Psoas muscle (tissue), 8 donors: ENCODE data around the gene LRRFIP2. TPM values are rescaled to one million over a fixed set of nuclear protein-coding genes. Genes with fewer than 3 reads are reported as not detected.

ENCODE experiments used
- ATAC-seq, 4 donors: fragments of 200-7000 bp; cut with Tn5 transposase; one replicate each; pipeline ENCODE4 v1.9.1; 2020; ENCODE audit warnings: moderate library complexity in 3 of 4, mild to moderate bottlenecking in 2 of 4
- DNase-seq, 2 donors: peaks; one replicate each; pipeline ENCODE4 v3.0.0-alpha.2; 2020
- H3K27ac ChIP-seq: fragments of 200-600 bp; one replicate; pipeline ENCODE4 v1.8.0; 2022
- H3K27me3 ChIP-seq, 3 donors: fragments of 200-600 bp in 1 of 3; one replicate each; pipeline versions ENCODE4 v1.6.1 to v1.8.0; 2013 to 2022; ENCODE audit warnings: low read length in 2 of 3, mild to moderate bottlenecking in 2 of 3, moderate library complexity in 1 of 3; ENCODE audit not compliant: insufficient read depth in 3 of 3
- H3K36me3 ChIP-seq, 2 donors: fragments of 200-600 bp in 1 of 2; one replicate each; pipeline versions ENCODE4 v1.6.1 to v1.8.0; 2013 to 2022; ENCODE audit warnings: low read depth in 1 of 2, mild to moderate bottlenecking in 1 of 2, moderate library complexity in 1 of 2; ENCODE audit not compliant: insufficient read depth in 1 of 2
- H3K4me1 ChIP-seq: fragments of 200-600 bp; one replicate; pipeline ENCODE4 v1.8.0; 2022
- H3K4me3 ChIP-seq: fragments of 200-600 bp; one replicate; pipeline ENCODE4 v1.8.0; 2022; ENCODE audit warnings: mild to moderate bottlenecking
- H3K9me3 ChIP-seq: fragments of 200-600 bp; one replicate; pipeline ENCODE4 v1.8.0; 2022
- WGBS, 3 donors: extraction: QIAGEN DNeasy Blood & Tissue Kit; methylation state at CpG; one replicate each; pipeline versions ENCODE4 v1.1.6 to v1.1.7; 2013; 5-methylcytosine and 5-hydroxymethylcytosine counted together
- intact Hi-C, 2 donors: fragments of 100-400 bp; cut with DNase I; formaldehyde crosslinking; loops; one replicate each; pipeline versions ENCODE4 v1.11.0 to v1.14.2; 2022
- polyA plus RNA-seq, 3 donors: library from polyadenylated mRNA; stranded (reverse); fragments of 200-250 nt; gene quantifications; one replicate each; pipeline ENCODE4 v1.2.3, GENCODE V29; 2013
- total RNA-seq, 4 donors: library from RNA; stranded (reverse); fragmentation: NEBNext Ultra II Directional in 2 of 4; extraction: Animal tissue kit (Norgen Biotek cat#: 25700) in 2 of 4; gene quantifications; one replicate each; pipeline versions ENCODE4 v1.2.1 to v1.2.4, GENCODE V29; 2021 to 2023
- TF ChIP-seq, protein P1 (sequence below): fragments of 200-600 bp; IDR thresholded peaks from one replicate; pipeline ENCODE4 v1.8.0; 2022; ENCODE audit warnings: antibody characterized with exemption
- donor health status: healthy with polysubstance abuse.
- donor health status: DM: no; HTN: no; CAD: no; lungs with moderate emphysema.
- donor health status: Bipolar disorder and iron deficiency.
- donor health status: healthy.
- donor health status: DM: yes; HTN: yes; CAD: no.
- donor health status: DM: no; HTN: no; CAD: no.
- donor health status: DM: no; HTN: no; CAD: no.
- donor health status: DM: yes; HTN: yes; CAD: no.

The LRRFIP2 gene
- total and polyA plus RNA-seq, 7 donors: 35.7 to 163 (median 127) TPM

DNA sequence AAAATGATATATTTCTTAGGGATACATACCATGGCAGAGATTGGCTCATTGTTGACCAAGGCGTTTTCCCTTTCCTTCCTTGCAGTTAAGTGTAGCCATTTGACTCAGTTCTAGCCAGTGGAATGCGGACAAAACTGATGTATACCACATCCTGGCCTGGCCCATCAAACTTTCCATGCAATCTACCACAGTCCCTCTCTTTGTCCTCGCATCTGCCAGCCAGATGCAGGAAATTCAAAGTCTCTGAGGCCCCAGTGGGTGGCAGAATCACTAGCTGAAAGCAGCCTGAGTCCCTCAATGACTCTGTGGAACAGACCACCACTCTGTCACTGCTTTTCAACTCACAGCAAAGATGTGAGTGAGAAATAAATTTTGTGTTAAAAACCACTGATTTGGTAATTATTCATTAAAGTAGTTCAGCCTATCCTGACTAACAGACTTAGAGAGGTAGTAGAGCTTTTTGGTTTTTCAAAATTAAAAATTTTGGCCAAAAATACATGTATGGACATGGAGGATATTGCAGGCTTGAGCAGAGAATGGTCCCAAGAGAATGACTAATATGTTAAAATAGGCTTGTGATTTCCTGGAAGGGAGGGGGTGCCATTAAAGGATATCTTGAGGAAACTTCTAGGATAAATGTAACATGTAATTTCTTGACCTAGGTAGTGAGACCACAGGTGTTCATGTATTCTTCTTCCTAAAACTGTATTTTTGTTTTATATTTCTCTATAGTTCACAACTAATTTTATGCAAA is 10.9 kb downstream of the LRRFIP2 start:
- no peak overlapping the region for H3K27ac ChIP-seq
- H3K36me3 ChIP-seq: peaks cover 0 to 18% of the 10 kb centered on the region in 2 donors
- H3K4me3 ChIP-seq: no peak overlapping the region
- DNase-seq: no peak
- H3K9me3 ChIP-seq: no peaks in the 10 kb centered on the region
- intact Hi-C loops: no loop called here
- no peaks in the 10 kb centered on the region for H3K27me3 ChIP-seq
- 69 to 78% (median 71%) methylated on average over 3 of the region's 3 CpGs for WGBS, 3 donors
- H3K4me1 ChIP-seq: peaks cover 17% of the 10 kb centered on the region
- peak in 2 of 4 donors; percentile 35 to 49 for ATAC-seq
- TF ChIP-seq, protein P1, sequence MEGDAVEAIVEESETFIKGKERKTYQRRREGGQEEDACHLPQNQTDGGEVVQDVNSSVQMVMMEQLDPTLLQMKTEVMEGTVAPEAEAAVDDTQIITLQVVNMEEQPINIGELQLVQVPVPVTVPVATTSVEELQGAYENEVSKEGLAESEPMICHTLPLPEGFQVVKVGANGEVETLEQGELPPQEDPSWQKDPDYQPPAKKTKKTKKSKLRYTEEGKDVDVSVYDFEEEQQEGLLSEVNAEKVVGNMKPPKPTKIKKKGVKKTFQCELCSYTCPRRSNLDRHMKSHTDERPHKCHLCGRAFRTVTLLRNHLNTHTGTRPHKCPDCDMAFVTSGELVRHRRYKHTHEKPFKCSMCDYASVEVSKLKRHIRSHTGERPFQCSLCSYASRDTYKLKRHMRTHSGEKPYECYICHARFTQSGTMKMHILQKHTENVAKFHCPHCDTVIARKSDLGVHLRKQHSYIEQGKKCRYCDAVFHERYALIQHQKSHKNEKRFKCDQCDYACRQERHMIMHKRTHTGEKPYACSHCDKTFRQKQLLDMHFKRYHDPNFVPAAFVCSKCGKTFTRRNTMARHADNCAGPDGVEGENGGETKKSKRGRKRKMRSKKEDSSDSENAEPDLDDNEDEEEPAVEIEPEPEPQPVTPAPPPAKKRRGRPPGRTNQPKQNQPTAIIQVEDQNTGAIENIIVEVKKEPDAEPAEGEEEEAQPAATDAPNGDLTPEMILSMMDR: no peak

DNA sequence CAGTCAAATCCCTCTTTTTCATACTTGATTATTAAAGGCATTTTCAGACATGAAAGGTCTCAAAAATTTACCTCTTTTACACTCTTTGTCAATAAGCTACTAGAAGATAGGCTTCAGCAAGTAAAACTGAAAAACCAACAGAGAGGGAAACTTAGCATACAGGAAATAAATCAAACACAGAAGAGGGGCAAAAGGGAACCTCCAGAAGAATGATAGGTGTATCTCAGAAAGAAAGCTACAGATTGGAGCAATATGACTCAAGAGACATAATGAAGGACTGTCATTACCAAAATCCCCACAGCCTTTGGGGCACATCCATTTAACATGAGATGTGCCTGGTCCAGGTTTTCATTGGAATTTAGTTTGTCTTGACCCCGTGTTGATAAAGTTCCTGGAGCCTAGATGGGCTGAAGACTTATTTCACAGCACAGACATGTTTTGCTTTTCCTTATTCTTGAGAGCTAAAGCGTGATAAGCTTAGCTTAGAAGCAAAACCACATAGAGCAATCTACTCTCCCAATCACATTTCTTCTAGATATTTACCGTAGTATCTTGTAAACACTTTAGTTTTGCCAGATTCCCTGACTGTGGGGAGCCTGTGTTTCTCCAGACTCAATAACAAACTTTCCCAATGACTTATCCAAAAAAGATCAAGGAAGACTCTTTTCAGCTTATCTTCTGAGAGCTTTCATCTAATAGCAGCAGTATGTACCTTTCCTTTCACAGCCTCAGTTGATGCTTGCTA is 11.7 kb downstream of the LRRFIP2 start:
- H3K27me3 ChIP-seq: no peaks in the 10 kb centered on the region
- no peak overlapping the region for H3K4me3 ChIP-seq
- no peaks in the 10 kb centered on the region for H3K9me3 ChIP-seq
- H3K4me1 ChIP-seq: peaks cover 22% of the 10 kb centered on the region
- ATAC-seq (no peak), DNase-seq (no peak)
- no peak overlapping the region for H3K27ac ChIP-seq
- H3K36me3 ChIP-seq: peaks cover 0 to 18% of the 10 kb centered on the region in 2 donors
- WGBS, 3 donors: 89 to 96% (median 90%) methylated on average over 3 of the region's 3 CpGs
- intact Hi-C loops: no loop called here
- TF ChIP-seq, protein P1: no peak

DNA sequence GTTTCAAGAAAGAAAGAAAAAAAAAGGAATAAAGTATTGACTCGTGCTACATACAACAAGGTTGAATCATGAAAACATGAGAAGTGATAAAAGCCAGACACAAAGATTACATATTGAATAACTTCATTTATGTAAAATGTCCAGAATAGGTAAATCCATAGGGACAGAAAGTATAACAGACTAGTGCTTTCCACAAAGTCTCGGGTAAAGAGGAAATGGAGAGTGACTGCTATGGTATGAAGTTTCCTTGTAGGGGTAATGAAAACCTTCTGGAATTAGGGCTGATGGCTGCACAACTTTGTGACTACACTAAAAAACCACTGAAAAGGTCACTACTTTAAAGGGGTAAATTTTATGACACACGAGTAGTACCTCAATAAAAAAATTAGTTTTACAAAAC is 13.0 kb downstream of the LRRFIP2 start:
- intact Hi-C loops: no loop called here
- 83 to 89% (median 87%) methylated on average over 3 of the region's 3 CpGs for WGBS, 3 donors
- TF ChIP-seq, protein P1: no peak
- no peak for ATAC-seq
- Histone ChIP-seq H3K9me3 (no peaks in the 10 kb centered on the region), H3K4me3 (no peak overlapping the region), H3K27ac (no peak overlapping the region), H3K4me1 (peaks cover 22% of the 10 kb centered on the region), H3K27me3 (no peaks in the 10 kb centered on the region), H3K36me3 (peaks cover 0 to 14% of the 10 kb centered on the region in 2 donors)
- no peak for DNase-seq

DNA sequence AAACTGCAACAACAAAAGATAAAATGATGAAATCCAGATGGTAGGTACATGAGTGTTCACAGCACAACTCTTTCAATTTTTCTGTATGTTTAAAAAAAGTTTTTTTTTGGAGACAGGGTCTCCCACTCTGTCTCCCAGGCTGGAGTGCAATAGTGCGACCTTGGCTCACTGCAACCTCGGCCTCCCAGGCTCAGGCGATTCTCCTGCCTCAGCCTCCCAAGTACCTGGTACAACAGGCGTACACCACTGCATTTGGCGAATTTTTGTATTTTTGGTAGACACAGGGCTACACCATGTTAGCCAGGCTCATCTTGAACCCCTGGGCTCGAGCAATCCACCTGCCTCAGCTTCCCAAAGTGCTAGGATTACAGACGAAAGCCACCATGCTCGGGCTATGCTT is 18.6 kb downstream of the LRRFIP2 start:
- no peak for DNase-seq
- TF ChIP-seq, protein P1: no peak
- intact Hi-C loops: no loop called here
- Histone ChIP-seq H3K36me3 (peaks cover 0 to 11% of the 10 kb centered on the region in 2 donors), H3K27me3 (no peaks in the 10 kb centered on the region), H3K27ac (no peak overlapping the region), H3K4me1 (peaks cover 45% of the 10 kb centered on the region), H3K4me3 (no peak overlapping the region), H3K9me3 (no peaks in the 10 kb centered on the region)
- ATAC-seq: no peak
- WGBS, 3 donors: 96 to 98% (median 97%) methylated on average over 8 of the region's 8 CpGs
